Right renal pelvis (tissue), 4 donors: Measurements from ENCODE around the gene MARK3. TPM values are rescaled to one million over a fixed set of nuclear protein-coding genes. Genes with fewer than 3 reads are reported as not detected.
"Not testable (repeated sequence)": the region's sequence is repeated elsewhere in the genome, so short reads cannot be mapped to it uniquely, and the experiment has no call there.

Experiments
- DNase-seq, 4 donors: peaks; one replicate each; pipeline ENCODE4 v3.0.0-alpha.2; 2013; ENCODE audit warnings: low read depth in 4 of 4, low spot score in 3 of 4, missing footprints in 1 of 4
- polyA plus RNA-seq, 4 donors: library from polyadenylated mRNA; unstranded; fragments of 120-200 nt; gene quantifications; one replicate each; pipeline ENCODE4 v1.2.1, GENCODE V29; 2013; ENCODE audit not compliant: insufficient read length in 4 of 4

Gene MARK3
- 100 to 1,000 TPM in 1 of 4 donors, 10 to 100 TPM in 3; 80.8 to 104 (median 84.7) TPM for polyA plus RNA-seq

DNA sequence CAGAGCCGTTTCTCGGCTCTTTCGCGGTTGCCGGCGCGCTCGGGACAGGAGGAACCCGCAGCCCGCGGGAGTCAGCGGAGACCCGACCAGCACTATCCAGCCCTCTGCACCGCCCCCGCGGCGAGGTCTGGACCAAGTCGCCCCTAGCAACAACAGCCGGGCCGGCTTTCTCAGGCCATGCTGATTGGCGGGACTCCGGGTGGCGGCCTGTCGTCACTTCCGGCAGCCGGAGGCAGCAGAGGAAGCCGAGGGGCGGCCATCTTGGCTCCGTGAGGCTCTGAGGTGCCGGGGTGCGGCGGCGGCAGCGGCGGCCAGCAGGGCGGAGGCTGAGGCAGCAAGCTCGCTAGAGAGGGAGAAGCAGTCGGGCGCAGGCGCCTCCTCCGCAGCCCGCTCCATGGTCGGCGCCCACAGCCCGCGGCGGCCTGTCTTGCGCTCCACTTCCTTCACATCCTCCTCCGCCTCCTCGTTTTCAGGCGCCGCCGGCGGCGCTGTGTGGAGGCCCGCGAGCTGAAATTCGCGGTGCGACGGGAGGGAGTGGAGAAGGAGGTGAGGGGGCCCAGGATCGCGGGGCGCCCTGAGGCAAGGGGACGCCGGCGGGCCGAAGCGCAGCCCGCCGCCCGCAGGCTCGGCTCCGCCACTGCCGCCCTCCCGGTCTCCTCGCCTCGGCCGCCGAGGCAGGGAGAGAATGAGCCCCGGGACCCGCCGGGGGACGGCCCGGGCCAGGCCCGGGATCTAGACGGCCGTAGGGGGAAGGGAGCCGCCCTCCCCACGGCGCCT, at the start of gene MARK3:
TSS of gene MARK3 (plus strand) at position 264 of the 777 bp plus-strand sequence. CDS start 615 bp downstream, outside the sequence.
- DNase-seq: peak; percentile 83 to 93 (median 92)

DNA sequence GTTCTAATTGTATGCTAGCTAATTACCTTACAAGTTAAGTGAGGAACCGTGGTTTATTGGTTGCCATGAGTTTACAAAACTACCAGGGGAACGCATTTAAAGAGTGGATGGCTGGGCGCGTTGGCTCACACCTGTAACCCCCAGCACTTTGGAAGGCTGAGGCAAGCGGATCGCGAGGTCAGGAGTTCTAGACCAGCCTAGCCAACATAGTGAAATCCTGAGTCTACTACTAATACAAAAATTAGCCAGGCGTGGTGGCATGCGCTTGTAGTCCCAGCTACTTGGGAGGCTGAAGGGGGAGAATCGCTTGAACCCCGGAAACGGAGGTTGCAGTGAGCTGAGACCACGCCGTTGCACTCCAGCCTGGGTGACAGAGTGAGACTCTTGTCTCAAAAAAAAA, 49.0 kb upstream of the MARK3 start:
- no peak for DNase-seq

GRCh38 chr14:103337794-103338193, 47.4 kb upstream of the MARK3 start:
- DNase-seq: no peak

- no peak for DNase-seq
Measured at GRCh38 chr14:103339561-103339960, 45.7 kb upstream of the MARK3 start.

GRCh38 chr14:103340480-103341212, 44.6 kb upstream of the MARK3 start:
- no peak for DNase-seq

GRCh38 chr14:103341250-103342129, 43.7 kb upstream of the MARK3 start:
- DNase-seq: no peak

DNA sequence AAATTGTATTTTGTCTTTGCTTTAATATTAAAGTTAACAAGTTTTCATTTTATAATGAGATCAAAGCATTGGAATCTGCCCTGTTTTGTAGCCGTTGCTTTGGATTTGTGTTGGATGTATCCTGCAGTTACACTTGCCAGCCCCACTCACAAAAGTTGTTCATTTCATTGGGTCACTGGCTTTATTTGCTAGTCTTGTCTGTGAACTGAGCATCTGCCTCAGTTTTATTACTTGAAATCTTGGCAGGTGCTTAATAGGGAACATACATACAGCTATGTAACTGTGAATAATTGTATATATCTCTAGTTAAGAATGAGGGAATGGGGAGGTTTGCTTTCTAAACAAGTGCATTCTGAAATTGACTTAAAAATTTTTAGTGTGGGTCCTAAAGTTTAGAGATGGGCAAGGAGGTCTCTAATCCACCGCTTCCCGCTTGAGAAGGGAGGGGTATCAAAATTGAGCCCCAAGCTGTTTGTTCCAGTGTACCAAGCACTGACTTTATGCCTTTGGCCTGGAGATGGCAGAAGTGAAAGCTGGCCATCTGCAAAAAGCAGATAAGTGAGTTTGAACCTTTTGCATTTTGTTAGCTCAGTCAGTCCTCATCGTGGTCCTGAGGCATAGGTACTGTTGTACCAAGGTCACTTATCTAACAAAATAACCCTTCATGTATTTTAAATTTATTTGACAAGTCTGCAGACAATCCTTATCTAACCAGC, 41.9 kb upstream of the MARK3 start:
- DNase-seq: no peak

DNA sequence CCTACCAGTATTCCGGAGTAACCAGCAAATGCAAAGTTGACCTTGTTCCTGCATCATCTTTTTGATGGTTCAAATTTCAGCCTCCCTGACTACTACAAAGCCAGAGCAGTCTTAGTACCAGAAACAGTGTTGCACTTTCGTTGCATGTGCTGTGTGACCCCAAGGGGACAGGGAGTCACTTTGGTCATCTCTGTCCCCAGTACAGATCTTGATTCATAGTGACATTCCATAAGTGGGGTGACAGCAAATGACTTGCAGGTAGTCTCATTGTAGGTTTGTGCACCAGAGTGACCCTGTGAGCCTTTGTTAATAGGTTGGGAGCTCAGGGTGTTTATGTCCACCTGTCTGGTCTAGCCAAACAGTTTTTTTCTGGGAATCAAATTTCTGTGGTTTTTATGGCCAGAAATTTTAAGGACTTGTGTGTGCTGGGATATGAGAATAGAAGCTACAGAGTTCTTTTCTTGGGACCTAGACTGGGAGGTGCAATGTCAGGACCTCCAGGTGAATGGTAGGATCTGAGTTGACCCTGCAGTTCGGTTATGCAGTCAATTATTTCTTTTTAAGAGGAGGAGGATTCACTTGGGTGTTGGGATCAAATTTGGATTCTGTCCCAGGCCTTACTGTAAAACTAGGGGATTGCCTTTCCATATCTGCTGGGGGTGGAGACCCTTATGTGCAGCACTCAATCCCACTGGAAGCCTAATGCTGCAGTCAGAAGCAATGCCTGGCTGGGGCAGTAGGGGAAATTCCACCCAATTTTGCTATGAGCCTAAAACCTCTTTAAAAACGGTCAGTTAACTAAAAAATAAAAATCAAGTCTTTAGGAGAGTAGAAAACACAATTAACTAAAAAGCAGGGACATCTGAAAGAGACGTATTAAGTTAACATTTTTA, 41.1 kb upstream of the MARK3 start:
- DNase-seq: no peak

GRCh38 chr14:103346286-103346685, 38.9 kb upstream of the MARK3 start:
- no peak for DNase-seq

GRCh38 chr14:103347091-103347815, 38.0 kb upstream of the MARK3 start:
- DNase-seq: no peak

- DNase-seq: no peak
Measured at GRCh38 chr14:103348154-103348553, 37.1 kb upstream of the MARK3 start.

DNA sequence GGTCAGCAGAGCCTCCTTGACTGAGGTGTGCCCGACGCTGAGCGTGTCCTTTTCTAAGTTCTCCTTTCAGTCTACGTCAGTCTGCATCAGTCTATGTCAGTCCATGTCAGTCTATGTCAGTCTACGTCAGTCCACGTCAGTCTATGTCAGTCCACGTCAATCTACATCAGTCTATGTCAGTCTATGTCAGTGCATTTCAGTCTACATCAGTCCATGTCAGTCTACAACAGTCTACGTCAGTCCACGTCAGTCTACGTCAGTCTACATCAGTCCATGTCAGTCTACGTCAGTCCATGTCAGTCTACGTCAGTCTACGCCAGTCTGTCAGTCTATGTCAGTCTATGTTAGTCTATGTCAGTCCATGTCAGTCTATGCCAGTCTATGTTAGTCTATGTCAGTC, 35.2 kb upstream of the MARK3 start:
- no peak for DNase-seq

- no peak for DNase-seq
Measured at GRCh38 chr14:103353362-103353761, 31.9 kb upstream of the MARK3 start.

GRCh38 chr14:103354141-103354540, 31.1 kb upstream of the MARK3 start:
- no peak for DNase-seq

DNA sequence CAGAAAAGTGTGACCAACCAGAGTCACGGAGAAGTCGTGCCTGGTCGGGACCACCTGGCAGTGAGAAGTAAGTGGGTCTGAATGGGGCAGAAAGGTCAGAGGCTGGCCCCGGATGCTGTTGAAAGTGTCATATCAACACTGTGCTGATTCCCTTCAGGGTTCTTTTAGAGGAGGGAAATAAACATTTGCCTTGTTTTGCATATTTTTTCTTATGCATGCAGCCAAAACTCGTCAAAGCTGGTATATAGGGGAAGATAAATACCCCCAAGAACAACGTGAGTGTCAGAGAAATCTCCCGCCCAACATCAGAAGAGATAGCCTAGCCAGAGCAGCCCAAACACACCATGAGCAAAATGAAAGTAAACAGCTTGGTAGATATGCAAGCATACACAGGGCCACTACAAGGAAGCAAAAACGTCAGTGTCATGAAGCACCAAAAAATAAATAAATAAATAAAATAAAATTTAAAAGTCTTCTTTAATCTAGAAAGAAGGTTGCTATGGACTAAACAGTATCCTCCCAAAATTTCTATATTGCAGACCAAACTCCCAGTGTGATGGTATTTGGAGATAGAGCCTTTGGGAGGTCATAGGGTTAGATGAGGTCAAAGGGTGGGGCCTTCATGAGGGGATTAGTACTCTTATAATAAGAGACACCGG, 29.1 kb upstream of the MARK3 start:
- DNase-seq: no peak

- DNase-seq: not testable (repeated sequence)
Measured at GRCh38 chr14:103357552-103357951, 27.7 kb upstream of the MARK3 start.

DNA sequence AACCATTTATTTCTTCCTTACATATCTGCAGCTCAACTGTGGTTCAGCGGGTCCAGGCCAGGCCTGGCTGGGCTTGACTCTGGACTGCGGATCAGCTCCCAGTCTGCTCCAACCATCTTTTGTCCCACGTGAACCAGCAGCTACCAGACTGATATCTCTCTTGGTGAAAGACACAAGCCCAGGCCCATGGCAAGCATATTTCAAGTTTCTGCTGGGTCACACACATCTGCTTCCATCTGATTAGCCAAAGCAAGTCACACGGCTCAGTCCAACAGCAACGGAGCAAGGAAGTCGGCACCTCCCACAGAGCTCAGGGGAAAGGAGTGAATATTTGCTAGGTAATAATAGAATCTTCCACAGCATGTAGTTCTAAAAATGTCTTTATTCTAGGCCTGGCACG, 24.7 kb upstream of the MARK3 start:
- DNase-seq: no peak

DNA sequence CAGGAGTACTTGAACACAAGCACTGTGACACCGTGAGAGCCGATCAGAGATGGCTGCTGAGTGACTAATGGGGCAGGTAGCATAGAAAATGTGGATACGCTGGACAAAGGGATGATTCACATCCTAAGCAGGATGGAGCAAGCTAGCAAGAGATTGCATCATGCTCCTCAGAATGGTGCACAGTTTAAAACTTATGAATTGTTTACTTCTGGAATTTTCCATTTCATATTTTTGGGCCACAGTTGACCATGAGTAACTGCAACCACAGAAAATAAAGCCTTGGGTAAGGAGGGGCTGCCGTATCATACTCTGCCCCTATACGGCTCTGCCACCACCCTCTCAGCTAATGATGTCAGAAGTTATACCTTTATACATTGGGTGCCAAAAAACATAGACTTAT, 23.3 kb upstream of the MARK3 start:
- no peak for DNase-seq
